ENCODE results near the gene PTDSS2.

GRCh38 chr11:533586-534395, 83.7 kb downstream of the PTDSS2 start:
- TF ChIP-seq CTCF (IDR thresholded peaks at IDR 0.05; ENCODE audit: insufficient read depth, low read depth, low read length) (no peak), EZH2 (IDR thresholded peaks at IDR 0.05; ENCODE audit: insufficient read depth, low read length) (no peak)

All from astrocyte (in vitro differentiated cells and primary cell).